Right cardiac atrium (tissue), 5 donors: ENCODE results near the gene SFTA2. TPM values are rescaled to one million over a fixed set of nuclear protein-coding genes. Genes with fewer than 3 reads are reported as not detected.

Experiments
- ATAC-seq, 2 donors: fragments of 200-7000 bp; cut with Tn5 transposase; one replicate each; pipeline versions ENCODE4 v1.8.0 to v1.9.1; 2020; ENCODE audit warnings: moderate library complexity in 2 of 2, mild to moderate bottlenecking in 1 of 2
- DNase-seq, 3 donors: peaks; one replicate each; pipeline ENCODE4 v3.0.0-alpha.2; 2020
- H3K27ac ChIP-seq: one replicate; pipeline ENCODE4 v1.5.1; 2013; ENCODE audit warnings: mild to moderate bottlenecking, low read length, control low read depth, moderate library complexity
- H3K27me3 ChIP-seq: one replicate; pipeline ENCODE4 v1.6.1; 2013; ENCODE audit not compliant: control insufficient read depth, insufficient read depth
- H3K4me1 ChIP-seq: one replicate; pipeline ENCODE4 v1.6.1; 2013; ENCODE audit warnings: low read length; ENCODE audit not compliant: control insufficient read depth, insufficient read depth
- H3K4me3 ChIP-seq: one replicate; pipeline ENCODE4 v1.5.1; 2013; ENCODE audit warnings: low read length, control low read depth
- H3K9me3 ChIP-seq: one replicate; pipeline ENCODE4 v1.6.1; 2013; ENCODE audit warnings: low read length; ENCODE audit not compliant: control insufficient read depth
- WGBS: extraction: QIAGEN DNeasy Blood & Tissue Kit; methylation state at CpG from one replicate; pipeline ENCODE4 v1.1.7; 2013; 5-methylcytosine and 5-hydroxymethylcytosine counted together
- intact Hi-C, 4 donors: fragments of 100-400 bp; cut with DNase I; formaldehyde crosslinking; loops; one replicate each; pipeline versions ENCODE4 v1.11.0 to v1.14.0; 2022 to 2023
- polyA plus RNA-seq: library from polyadenylated mRNA; stranded (reverse); fragments of 200-250 nt; gene quantifications from one replicate; pipeline ENCODE4 v1.2.3, GENCODE V29; 2013
- total RNA-seq, 4 donors: library from RNA; stranded (reverse); fragmentation: NEBNext Ultra II Directional; extraction: Animal tissue kit (Norgen Biotek cat#: 25700); gene quantifications; one replicate each; pipeline ENCODE4 v1.2.1, GENCODE V29; 2021
- donor health status: healthy with polysubstance abuse.
- donor health status: DM: no; HTN: yes; CAD: no.
- donor health status: DM: no; HTN: no; CAD: no.
- donor health status: DM: no; HTN: yes; CAD: no; lungs with severe emphysema.
- donor health status: DM: yes; HTN: yes; CAD: no.

SFTA2 gene
- total and polyA plus RNA-seq, 5 donors: 0.45 TPM; not detected in 4

GRCh38 chr6:30962716-30963115 is 30.7 kb upstream of the SFTA2 start:
- H3K4me3 ChIP-seq: no peak overlapping the region
- ATAC-seq: no peak
- DNase-seq: no peak
- intact Hi-C loops: no loop called here
- H3K27ac ChIP-seq: no peak overlapping the region
- no peaks in the 10 kb centered on the region for H3K27me3 ChIP-seq
- no peaks in the 10 kb centered on the region for H3K4me1 ChIP-seq
- no peaks in the 10 kb centered on the region for H3K9me3 ChIP-seq

- intact Hi-C loops: no loop called here
- WGBS: 79% methylated on average over 9 of the region's 9 CpGs
These were observed 29.1 kb upstream of the SFTA2 start for GRCh38 chr6:30960907-30961673.

GRCh38 chr6:30957716-30958115 is 25.7 kb upstream of the SFTA2 start:
- no peak for DNase-seq
- H3K4me3 ChIP-seq: no peak overlapping the region
- no peaks in the 10 kb centered on the region for H3K4me1 ChIP-seq
- 73% methylated on average over 2 of the region's 2 CpGs for WGBS
- H3K27ac ChIP-seq: no peak overlapping the region
- H3K27me3 ChIP-seq: no peaks in the 10 kb centered on the region
- no peak for ATAC-seq
- no peaks in the 10 kb centered on the region for H3K9me3 ChIP-seq
- intact Hi-C loops: no loop called here

More at GRCh38 chr6:30960907-30961673, 29.1 kb upstream of the SFTA2 start:
- ATAC-seq (no peak), DNase-seq (no peak)
- Histone ChIP-seq H3K27me3 (no peaks in the 10 kb centered on the region), H3K9me3 (no peaks in the 10 kb centered on the region), H3K27ac (no peak overlapping the region), H3K4me1 (no peaks in the 10 kb centered on the region), H3K4me3 (no peak overlapping the region)

GRCh38 chr6:30955367-30956042 is 23.5 kb upstream of the SFTA2 start:
- peak; percentile 86 to 94 for ATAC-seq
- WGBS: 5% methylated on average over 46 of the region's 46 CpGs

GRCh38 chr6:30954631-30955366 is 22.8 kb upstream of the SFTA2 start:
- Histone ChIP-seq H3K4me1 (no peaks in the 10 kb centered on the region), H3K4me3 (peak overlapping the region; percentile 51), H3K27me3 (no peaks in the 10 kb centered on the region), H3K27ac (no peak overlapping the region), H3K9me3 (no peaks in the 10 kb centered on the region)
- intact Hi-C loops: no loop called here
- no peak for DNase-seq
- 55% methylated on average over 9 of the region's 9 CpGs for WGBS
- ATAC-seq: peak; percentile 5 to 7

More at GRCh38 chr6:30955367-30956042, 23.5 kb upstream of the SFTA2 start:
- Histone ChIP-seq H3K4me1 (no peaks in the 10 kb centered on the region), H3K9me3 (no peaks in the 10 kb centered on the region), H3K27ac (no peak overlapping the region), H3K4me3 (peak overlapping the region; percentile 51), H3K27me3 (no peaks in the 10 kb centered on the region)
- intact Hi-C loops: no loop called here
- peak; percentile 80 to 88 (median 85) for DNase-seq

- DNase-seq (no peak), ATAC-seq (no peak)
- H3K27ac ChIP-seq: no peak overlapping the region
- H3K27me3 ChIP-seq: no peaks in the 10 kb centered on the region
- no peak overlapping the region for H3K4me3 ChIP-seq
- intact Hi-C loops: no loop called here
- H3K4me1 ChIP-seq: no peaks in the 10 kb centered on the region
- WGBS: 86% methylated on average over 5 of the region's 5 CpGs
- H3K9me3 ChIP-seq: no peaks in the 10 kb centered on the region
These were observed 20.0 kb upstream of the SFTA2 start for GRCh38 chr6:30951907-30952469.

GRCh38 chr6:30948811-30949210 is 16.8 kb upstream of the SFTA2 start:
- Histone ChIP-seq H3K27ac (no peak overlapping the region), H3K4me3 (no peak overlapping the region), H3K27me3 (no peaks in the 10 kb centered on the region), H3K9me3 (no peaks in the 10 kb centered on the region), H3K4me1 (no peaks in the 10 kb centered on the region)
- intact Hi-C loops: no loop called here
- ATAC-seq: no peak
- WGBS: 93% methylated on average over 6 of the region's 6 CpGs
- no peak for DNase-seq

GRCh38 chr6:30947231-30947630 is 15.3 kb upstream of the SFTA2 start:
- Histone ChIP-seq H3K4me3 (no peak overlapping the region), H3K27ac (no peak overlapping the region), H3K9me3 (no peaks in the 10 kb centered on the region), H3K27me3 (no peaks in the 10 kb centered on the region), H3K4me1 (peaks cover 5% of the 10 kb centered on the region)
- no peak for DNase-seq
- intact Hi-C loops: no loop called here
- ATAC-seq: no peak
- 84% methylated on average over 4 of the region's 4 CpGs for WGBS

- H3K4me1 ChIP-seq: peaks cover 5% of the 10 kb centered on the region
- H3K27ac ChIP-seq: no peak overlapping the region
- H3K27me3 ChIP-seq: no peaks in the 10 kb centered on the region
- WGBS: 84% methylated on average over 5 of the region's 5 CpGs
- ATAC-seq (no peak), DNase-seq (no peak)
- intact Hi-C loops: no loop called here
- H3K9me3 ChIP-seq: no peaks in the 10 kb centered on the region
- H3K4me3 ChIP-seq: no peak overlapping the region
These were observed 13.3 kb upstream of the SFTA2 start for GRCh38 chr6:30945281-30945680.

GRCh38 chr6:30944051-30944450 is 12.1 kb upstream of the SFTA2 start:
- ATAC-seq: no peak
- H3K27me3 ChIP-seq: no peaks in the 10 kb centered on the region
- H3K9me3 ChIP-seq: no peaks in the 10 kb centered on the region
- no peak overlapping the region for H3K27ac ChIP-seq
- H3K4me1 ChIP-seq: peaks cover 5% of the 10 kb centered on the region
- no peak overlapping the region for H3K4me3 ChIP-seq
- WGBS: 91% methylated on average over 4 of the region's 4 CpGs
- DNase-seq: no peak
- intact Hi-C loops: no loop called here
